GM10266 (cell line): ENCODE measurements around the gene SUPT4H1.

Source experiments
- DNase-seq: peaks from one replicate; pipeline ENCODE4 v3.0.0; 2012; ENCODE audit errors: extremely low spot score
- TF ChIP-seq, protein P1 (sequence below): IDR thresholded peaks from 2 replicates; pipeline ENCODE4 v1.5.1; 2012; ENCODE audit warnings: mild to moderate bottlenecking, low read depth; ENCODE audit not compliant: control insufficient read depth, insufficient read depth; ENCODE audit errors: missing control alignments

Gene SUPT4H1

DNA sequence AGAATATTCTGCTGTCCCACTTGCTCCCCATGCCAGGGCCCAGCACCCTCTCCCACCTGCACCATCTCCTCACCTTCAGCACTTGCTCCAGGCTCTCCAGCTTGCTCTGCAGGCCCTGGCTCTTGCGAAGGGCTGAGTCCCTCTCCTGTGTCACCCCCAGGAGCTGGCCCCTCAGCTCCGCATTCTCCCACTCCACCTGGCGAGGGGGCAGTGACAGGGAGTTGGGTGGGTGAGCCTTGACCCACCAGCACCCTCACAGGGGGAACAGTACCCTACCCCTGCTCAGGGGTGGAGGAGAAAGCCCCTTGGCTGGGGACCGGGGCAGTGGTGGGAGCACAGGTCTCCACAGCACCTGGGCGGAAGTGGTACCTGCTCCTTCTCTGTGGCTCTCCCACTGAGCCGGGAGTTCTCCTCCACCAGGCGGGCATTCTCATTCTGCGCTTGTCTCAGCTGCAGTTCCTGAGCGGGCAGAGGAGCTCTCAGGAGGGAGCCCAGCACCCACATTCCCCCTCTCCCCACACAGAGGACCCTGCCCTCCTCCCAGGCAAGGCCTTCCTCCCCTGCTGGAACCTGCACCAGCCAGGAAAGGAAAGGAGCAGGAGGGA lies 29.3 kb downstream of the SUPT4H1 start:
- DNase-seq: no peak
- TF ChIP-seq, protein P1, sequence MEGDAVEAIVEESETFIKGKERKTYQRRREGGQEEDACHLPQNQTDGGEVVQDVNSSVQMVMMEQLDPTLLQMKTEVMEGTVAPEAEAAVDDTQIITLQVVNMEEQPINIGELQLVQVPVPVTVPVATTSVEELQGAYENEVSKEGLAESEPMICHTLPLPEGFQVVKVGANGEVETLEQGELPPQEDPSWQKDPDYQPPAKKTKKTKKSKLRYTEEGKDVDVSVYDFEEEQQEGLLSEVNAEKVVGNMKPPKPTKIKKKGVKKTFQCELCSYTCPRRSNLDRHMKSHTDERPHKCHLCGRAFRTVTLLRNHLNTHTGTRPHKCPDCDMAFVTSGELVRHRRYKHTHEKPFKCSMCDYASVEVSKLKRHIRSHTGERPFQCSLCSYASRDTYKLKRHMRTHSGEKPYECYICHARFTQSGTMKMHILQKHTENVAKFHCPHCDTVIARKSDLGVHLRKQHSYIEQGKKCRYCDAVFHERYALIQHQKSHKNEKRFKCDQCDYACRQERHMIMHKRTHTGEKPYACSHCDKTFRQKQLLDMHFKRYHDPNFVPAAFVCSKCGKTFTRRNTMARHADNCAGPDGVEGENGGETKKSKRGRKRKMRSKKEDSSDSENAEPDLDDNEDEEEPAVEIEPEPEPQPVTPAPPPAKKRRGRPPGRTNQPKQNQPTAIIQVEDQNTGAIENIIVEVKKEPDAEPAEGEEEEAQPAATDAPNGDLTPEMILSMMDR: no peak

DNA sequence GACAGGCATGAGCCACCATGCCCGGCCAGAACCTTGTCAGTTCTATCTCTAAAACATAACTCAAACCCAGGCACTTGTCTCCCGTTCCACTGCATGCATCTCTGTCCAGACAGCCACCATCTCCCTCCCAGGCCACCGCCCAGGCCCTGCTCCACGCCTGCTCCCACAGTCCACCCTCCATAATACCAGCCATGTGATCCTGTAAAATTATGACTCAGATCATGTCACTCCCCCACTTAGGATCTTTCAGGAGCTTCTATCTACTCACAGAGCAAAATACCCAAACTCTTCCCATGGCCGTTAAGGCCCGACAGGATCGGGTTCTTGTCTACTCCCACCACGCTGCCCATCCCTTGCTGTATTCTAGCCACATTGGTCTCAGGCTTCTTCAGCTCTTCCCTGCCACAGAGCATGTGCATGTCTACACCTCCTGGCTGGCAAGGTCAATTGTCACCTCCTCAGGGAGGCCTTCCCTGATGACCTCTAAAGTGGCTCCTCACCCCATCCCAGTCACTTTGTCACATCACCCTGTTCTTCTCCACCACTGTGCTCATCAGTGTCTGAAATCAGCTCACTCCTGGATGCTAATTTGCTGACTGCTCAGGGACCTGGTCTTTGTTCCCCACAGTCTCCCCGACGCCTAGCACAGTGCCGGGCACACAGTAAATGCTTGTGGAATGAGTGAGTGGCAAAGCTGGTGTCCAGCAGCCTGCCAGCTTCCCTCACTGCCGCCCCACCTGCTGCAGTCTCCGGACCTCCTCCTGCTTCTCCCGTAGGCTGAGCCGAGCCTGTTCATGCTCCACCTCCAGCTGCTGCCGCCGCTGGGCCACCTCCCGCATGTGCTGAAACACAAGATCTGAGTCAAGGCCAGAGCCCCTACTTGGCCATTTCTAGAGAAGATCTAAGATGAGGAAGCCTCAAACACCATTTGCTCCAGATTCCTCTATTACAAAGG lies 30.2 kb downstream of the SUPT4H1 start:
- DNase-seq: no peak
- TF ChIP-seq, protein P1: no peak

DNA sequence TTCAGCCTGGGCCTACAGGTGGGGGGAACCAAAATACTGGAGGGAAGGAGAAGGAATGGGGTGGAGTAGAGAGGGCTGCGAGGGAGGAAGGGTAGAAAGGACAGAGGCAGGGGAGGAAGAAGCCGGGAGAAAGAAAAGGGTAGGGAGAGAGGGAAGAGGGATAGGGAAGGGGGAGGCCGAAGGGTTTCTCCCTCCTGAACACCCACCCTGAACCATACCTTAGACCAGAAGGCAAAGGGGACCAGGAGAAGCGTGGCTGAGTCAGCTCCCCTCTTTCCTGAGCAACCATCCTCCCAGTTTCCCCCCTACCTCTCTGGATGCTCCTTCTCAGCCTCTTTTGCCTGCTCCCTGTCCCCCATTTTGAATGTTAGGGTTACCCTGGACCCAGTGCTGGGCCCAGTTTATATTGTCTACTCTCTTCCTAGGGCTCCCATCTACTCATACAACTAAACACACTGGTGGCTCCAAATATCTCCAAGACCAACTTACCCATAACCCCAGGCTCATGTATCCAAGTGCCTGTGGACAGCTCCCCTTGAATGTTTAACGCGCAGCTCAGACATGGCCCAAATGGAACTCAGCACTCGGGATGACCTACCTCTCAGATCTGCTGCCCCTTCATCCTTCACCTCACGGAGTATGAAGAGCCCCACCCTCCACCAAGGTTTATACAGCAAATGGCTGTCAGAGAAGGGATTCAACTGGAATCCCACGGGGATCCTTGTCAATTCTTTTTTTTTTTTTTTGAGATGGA lies 31.3 kb downstream of the SUPT4H1 start:
- no peak for DNase-seq

GRCh38 chr17:58320163-58320558 lies 31.8 kb downstream of the SUPT4H1 start:
- DNase-seq: no peak
- TF ChIP-seq, protein P1: no peak

More for the DNA sequence above, 31.3 kb downstream of the SUPT4H1 start:
- TF ChIP-seq, protein P1: no peak

- DNase-seq: no peak
- TF ChIP-seq, protein P1: no peak
Measured at GRCh38 chr17:58319173-58320162, 32.5 kb downstream of the SUPT4H1 start.

GRCh38 chr17:58318627-58319172 lies 33.3 kb downstream of the SUPT4H1 start:
- DNase-seq: no peak
- TF ChIP-seq, protein P1: no peak
